Thoracic aorta (tissue), 2 donors: ENCODE measurements around the gene ZNF684. TPM values are rescaled to one million over a fixed set of nuclear protein-coding genes. Genes with fewer than 3 reads are reported as not detected.

ENCODE experiments used
- ATAC-seq: fragments of 150-250 bp; one replicate; pipeline ENCODE4 v1.8.0; 2017; ENCODE audit warnings: low read depth; ENCODE audit not compliant: insufficient number of reproducible peaks, low FRiP score
- DNase-seq: peaks from one replicate; pipeline ENCODE4 v3.0.0-alpha.2; 2020; ENCODE audit warnings: low spot score
- H3K27ac ChIP-seq, 2 donors: fragments of 200-600 bp; sonication (generic); 1 replicate in 1 of 2; 2 replicates in 1 of 2; pipeline ENCODE4 v1.5.1; 2016; ENCODE audit warnings: mild to moderate bottlenecking in 2 of 2, moderate library complexity in 2 of 2
- H3K27me3 ChIP-seq: fragments of 200-600 bp; sonication (generic); replicated peaks from 2 replicates; pipeline ENCODE4 v1.6.0; 2016; ENCODE audit warnings: mild to moderate bottlenecking; ENCODE audit not compliant: insufficient read depth
- H3K36me3 ChIP-seq: fragments of 200-600 bp; sonication (generic); one replicate; pipeline ENCODE4 v1.5.1; 2016
- H3K4me1 ChIP-seq, 2 donors: fragments of 200-600 bp; sonication (generic); 1 replicate in 1 of 2; 2 replicates in 1 of 2; pipeline versions ENCODE4 v1.5.1 to v1.6.0; 2016; ENCODE audit warnings: low read depth in 2 of 2, mild to moderate bottlenecking in 1 of 2; ENCODE audit not compliant: control insufficient read depth in 1 of 2
- H3K4me3 ChIP-seq: fragments of 200-600 bp; sonication (generic); 2 replicates; pipeline ENCODE4 v1.5.1; 2016; ENCODE audit warnings: mild to moderate bottlenecking
- H3K9me3 ChIP-seq: fragments of 200-600 bp; sonication (generic); 2 replicates; pipeline ENCODE4 v1.5.1; 2016
- total RNA-seq, 2 donors: library from RNA; depleted of rRNA; stranded (reverse); fragments of >200 nt; gene quantifications; one replicate each; pipeline versions ENCODE4 v1.1.0 to v1.2.3, GENCODE V29; 2016
- TF ChIP-seq, protein P1 (sequence below): fragments of 200-600 bp; sonication (generic); IDR thresholded peaks from one replicate; pipeline ENCODE4 v1.5.1; 2019; ENCODE audit warnings: antibody characterized with exemption

ZNF684 gene
- total RNA-seq, 2 donors from 2014 or later: 8.4 to 12.3 TPM

DNA sequence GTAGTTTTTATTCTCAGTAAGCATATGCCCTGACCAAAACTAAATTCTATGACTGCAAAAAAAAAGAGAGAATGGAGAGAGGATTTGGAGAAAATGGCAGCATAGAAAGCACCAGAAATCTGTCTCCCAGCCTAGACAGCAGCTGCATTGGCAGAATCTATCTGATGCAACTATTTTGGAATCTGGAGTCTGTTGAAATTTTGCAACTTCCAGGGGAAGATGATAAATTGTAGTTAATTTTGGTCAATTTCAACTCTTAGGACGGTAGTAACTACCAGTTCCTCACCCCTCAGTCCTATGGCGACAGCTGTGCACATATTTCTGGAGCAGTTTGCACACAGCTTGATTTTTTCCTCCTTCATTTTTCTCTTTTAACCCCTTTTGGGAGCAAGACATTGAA lies 11.9 kb upstream of the ZNF684 start:
- H3K27ac ChIP-seq: no peak overlapping the region
- H3K4me1 ChIP-seq: no peaks in the 10 kb centered on the region
- peaks cover 16% of the 10 kb centered on the region for H3K9me3 ChIP-seq
- no peaks in the 10 kb centered on the region for H3K27me3 ChIP-seq
- DNase-seq (no peak), ATAC-seq (no peak)
- H3K36me3 ChIP-seq: peaks cover 11% of the 10 kb centered on the region
- H3K4me3 ChIP-seq: no peak overlapping the region
- TF ChIP-seq, protein P1, sequence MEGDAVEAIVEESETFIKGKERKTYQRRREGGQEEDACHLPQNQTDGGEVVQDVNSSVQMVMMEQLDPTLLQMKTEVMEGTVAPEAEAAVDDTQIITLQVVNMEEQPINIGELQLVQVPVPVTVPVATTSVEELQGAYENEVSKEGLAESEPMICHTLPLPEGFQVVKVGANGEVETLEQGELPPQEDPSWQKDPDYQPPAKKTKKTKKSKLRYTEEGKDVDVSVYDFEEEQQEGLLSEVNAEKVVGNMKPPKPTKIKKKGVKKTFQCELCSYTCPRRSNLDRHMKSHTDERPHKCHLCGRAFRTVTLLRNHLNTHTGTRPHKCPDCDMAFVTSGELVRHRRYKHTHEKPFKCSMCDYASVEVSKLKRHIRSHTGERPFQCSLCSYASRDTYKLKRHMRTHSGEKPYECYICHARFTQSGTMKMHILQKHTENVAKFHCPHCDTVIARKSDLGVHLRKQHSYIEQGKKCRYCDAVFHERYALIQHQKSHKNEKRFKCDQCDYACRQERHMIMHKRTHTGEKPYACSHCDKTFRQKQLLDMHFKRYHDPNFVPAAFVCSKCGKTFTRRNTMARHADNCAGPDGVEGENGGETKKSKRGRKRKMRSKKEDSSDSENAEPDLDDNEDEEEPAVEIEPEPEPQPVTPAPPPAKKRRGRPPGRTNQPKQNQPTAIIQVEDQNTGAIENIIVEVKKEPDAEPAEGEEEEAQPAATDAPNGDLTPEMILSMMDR: no peak

DNA sequence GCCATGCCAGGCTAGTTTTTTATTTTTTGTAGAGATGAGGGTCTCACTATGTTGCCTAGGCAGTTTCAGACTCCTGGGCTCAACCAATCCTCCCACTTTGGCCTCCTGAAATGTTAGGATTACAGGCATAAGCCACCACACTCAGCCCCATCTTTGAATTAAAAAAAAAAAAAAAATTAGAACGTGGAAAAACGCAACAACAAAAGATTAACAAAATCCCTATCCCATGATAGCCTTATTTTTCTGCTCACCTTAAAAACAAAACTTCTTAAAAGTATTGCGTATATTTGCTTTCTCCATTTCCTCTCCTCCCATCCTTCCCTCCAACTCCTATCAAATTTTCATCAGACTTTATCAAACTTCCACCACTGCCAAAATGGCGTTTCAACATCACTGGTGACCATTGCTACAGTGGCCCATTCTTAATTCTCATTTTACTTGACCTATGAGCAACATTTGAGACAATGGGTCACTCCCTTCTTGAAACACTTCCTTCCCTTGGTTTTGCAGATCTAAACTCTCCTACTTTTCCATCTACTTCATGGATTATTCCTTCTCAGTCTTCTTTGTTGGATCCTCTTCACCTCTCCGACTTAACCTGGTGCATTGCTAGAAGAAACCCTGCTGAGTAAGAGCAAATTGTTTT lies 579 bp upstream of the ZNF684 start:
- peak overlapping the region; percentile 62 to 80 for H3K27ac ChIP-seq
- ATAC-seq (no peak), DNase-seq (no peak)
- peak overlapping the region; percentile 85 for H3K4me3 ChIP-seq
- H3K27me3 ChIP-seq: no peaks in the 10 kb centered on the region
- H3K4me1 ChIP-seq: peaks cover 7 to 19% of the 10 kb centered on the region in 2 donors
- TF ChIP-seq, protein P1: no peak
- H3K36me3 ChIP-seq: no peaks in the 10 kb centered on the region
- H3K9me3 ChIP-seq: no peaks in the 10 kb centered on the region

DNA sequence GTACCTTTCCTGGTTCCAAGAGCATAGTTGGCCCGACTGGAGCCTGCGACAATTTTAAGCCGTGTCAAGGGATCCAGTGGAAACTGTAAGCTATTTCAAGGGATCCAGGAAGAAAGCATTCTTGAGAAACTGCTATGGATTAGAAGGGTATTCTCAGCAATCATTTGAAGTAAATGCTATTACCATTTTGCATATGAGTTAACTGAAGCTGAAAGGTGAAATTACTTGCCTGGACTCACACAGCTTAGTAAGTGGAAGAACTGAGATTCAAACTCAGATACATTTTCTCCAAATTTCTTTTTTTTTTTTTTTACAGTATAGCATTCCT lies 589 bp downstream of the ZNF684 start:
- ATAC-seq: no peak
- TF ChIP-seq, protein P1: no peak

DNA sequence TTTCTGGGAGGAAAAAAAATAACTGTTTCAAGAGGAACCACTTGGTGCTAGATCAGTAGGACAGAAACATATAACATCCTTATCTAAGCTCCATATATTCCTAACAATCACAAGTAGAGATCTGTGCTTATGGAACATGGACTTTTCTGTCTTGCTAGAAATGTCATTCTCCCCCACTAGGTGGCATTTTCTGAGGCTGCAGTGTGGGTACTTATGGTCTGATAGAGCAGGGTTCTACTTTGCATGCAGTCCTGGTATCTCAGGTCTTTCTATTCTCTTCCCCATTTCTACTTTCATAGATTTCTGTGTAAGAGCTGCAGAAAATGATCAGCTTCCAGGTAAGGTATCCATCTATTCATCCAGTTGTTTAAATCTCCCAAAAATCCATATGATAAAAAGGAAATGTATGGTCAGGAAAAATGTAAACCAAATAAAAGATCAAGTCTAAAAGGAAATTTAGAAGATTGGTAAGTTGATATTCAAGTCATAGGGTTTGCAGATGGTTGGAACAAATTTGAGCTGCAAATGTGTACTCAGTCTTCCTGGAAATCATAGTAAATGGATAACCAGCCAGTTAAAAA lies 1.5 kb downstream of the ZNF684 start:
- Histone ChIP-seq H3K9me3 (no peaks in the 10 kb centered on the region), H3K27ac (no peak overlapping the region), H3K4me1 (peaks cover 7 to 19% of the 10 kb centered on the region in 2 donors), H3K4me3 (peak overlapping the region; percentile 85), H3K27me3 (no peaks in the 10 kb centered on the region), H3K36me3 (no peaks in the 10 kb centered on the region)
- peak; percentile 13 for ATAC-seq
- TF ChIP-seq, protein P1: peak; percentile 54
- DNase-seq: no peak

More for the DNA sequence above, 589 bp downstream of the ZNF684 start:
- Histone ChIP-seq H3K4me3 (peak overlapping the region; percentile 85), H3K27ac (peak overlapping the region; percentile 62 to 80), H3K27me3 (no peaks in the 10 kb centered on the region), H3K36me3 (no peaks in the 10 kb centered on the region), H3K9me3 (no peaks in the 10 kb centered on the region), H3K4me1 (peaks cover 7 to 19% of the 10 kb centered on the region in 2 donors)
- DNase-seq: no peak

DNA sequence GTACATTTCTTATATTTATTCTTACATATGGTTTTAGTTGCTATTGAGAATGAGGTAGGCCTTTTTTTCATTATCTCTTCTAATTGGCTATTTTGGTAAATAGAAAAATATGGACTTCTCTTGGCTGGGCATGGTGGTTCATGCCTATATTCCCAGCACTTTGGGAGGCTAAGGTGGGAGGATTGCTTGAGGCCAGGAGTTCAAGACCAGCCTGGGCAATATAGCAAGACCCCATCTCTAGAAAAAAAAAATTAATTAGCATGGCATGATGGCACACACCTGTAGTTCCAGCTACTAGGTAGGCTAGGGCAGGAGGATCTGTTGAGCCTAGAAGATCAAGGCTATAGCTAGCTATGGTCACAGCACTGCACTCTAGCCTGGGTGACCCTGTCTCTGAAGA lies 3.2 kb downstream of the ZNF684 start:
- DNase-seq (no peak), ATAC-seq (no peak)
- Histone ChIP-seq H3K36me3 (no peaks in the 10 kb centered on the region), H3K27me3 (no peaks in the 10 kb centered on the region), H3K4me3 (no peak overlapping the region), H3K27ac (no peak overlapping the region), H3K4me1 (peaks cover 7 to 19% of the 10 kb centered on the region in 2 donors), H3K9me3 (no peaks in the 10 kb centered on the region)
- TF ChIP-seq, protein P1: no peak
